B cell (primary cell): ENCODE data around the gene EPB41L4A.

Source experiments
- CTCF ChIP-seq: fragments of 200-600 bp; IDR thresholded peaks from one replicate; pipeline ENCODE4 v1.8.0; 2022; ENCODE audit warnings: antibody characterized with exemption, mild to moderate bottlenecking
- EZH2 ChIP-seq: IDR thresholded peaks from 2 replicates; pipeline ENCODE4 v1.6.1; 2012; ENCODE audit warnings: borderline replicate concordance, low read depth, mild to moderate bottlenecking, moderate library complexity, low read length; ENCODE audit not compliant: insufficient read depth, poor library complexity, severe bottlenecking

DNA sequence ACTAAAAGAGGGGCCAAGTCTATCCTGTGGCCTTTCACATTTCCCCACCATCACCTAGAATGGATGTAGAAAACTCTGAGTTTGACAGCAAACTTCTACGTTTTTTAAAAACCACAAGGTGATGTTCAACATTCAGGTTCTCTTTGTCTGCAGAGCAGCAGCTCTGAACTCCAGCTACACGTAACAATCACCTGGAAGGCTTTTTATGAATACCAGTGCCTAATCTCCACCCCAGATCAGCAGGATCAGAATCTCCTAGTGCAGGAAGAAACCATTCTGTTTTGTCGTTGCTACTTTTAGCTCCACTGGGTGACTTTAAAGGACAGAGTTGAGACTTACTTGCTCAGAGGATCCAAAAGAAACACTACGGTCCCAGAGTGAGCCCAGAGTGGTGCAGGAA lies 44.3 kb downstream of the EPB41L4A start:
- TF ChIP-seq EZH2: no peak
- TF ChIP-seq CTCF: no peak
